K562 (cell line): ENCODE results near the gene CBX3. TPM values are rescaled to one million over a fixed set of nuclear protein-coding genes. Genes with fewer than 3 reads are reported as not detected.

ENCODE experiments used
- ARHGAP35 ChIP-seq: fragments of 450-650 bp; IDR thresholded peaks from 2 replicates; pipeline ENCODE4 v1.6.1; 2018; ENCODE audit not compliant: partially characterized antibody
- C11orf30 ChIP-seq: fragments of 450-650 bp; IDR thresholded peaks from 2 replicates; pipeline ENCODE4 v1.6.1; 2016; ENCODE audit warnings: low read depth, mild to moderate bottlenecking
- CBFA2T3 ChIP-seq: fragments of 450-650 bp; IDR thresholded peaks from 2 replicates; pipeline ENCODE4 v1.6.1; 2017
- FOSL1 ChIP-seq: fragments of 200-800 bp; sonication (Bioruptor generic); conservative IDR thresholded peaks from 2 replicates; pipeline ENCODE4 v1.6.1; 2016; ENCODE audit warnings: missing genetic modification characterization, missing compliant biosample characterization
- FOXK2 ChIP-seq, 2 experiments: fragments of 450-650 bp; IDR thresholded peaks in 1 of 2; conservative IDR thresholded peaks in 1 of 2; 2 replicates each; pipeline ENCODE4 v1.6.1; 2016; ENCODE audit warnings: low read depth in 2 of 2, mild to moderate bottlenecking in 1 of 2
- MTA3 ChIP-seq: fragments of 450-650 bp; formaldehyde crosslinking; IDR thresholded peaks from 2 replicates; pipeline ENCODE4 v1.6.1; 2017; ENCODE audit warnings: mild to moderate bottlenecking, borderline replicate concordance
- NFATC3 ChIP-seq: fragments of 450-650 bp; IDR thresholded peaks from 2 replicates; pipeline ENCODE4 v1.6.1; 2017; ENCODE audit warnings: mild to moderate bottlenecking
- RBM15 ChIP-seq: fragments of 200-400 bp; formaldehyde crosslinking; IDR thresholded peaks from 2 replicates; pipeline ENCODE4 v1.6.1; 2018; ENCODE audit warnings: mild to moderate bottlenecking, low read length, moderate library complexity; ENCODE audit not compliant: insufficient read depth
- RCOR1 ChIP-seq, 2 experiments: IDR thresholded peaks; 2 replicates each; pipeline ENCODE4 v1.6.1; 2012; ENCODE audit warnings: low read depth in 2 of 2, low read length in 2 of 2, borderline replicate concordance in 1 of 2, improper control_type of control experiment in 1 of 2
- SMARCC2 ChIP-seq: fragments of 450-650 bp; IDR thresholded peaks from 2 replicates; pipeline ENCODE4 v1.6.1; 2017; ENCODE audit warnings: antibody characterized with exemption, moderate library complexity, mild to moderate bottlenecking, low read depth
- SRSF7 ChIP-seq: fragments of 200-400 bp; formaldehyde crosslinking; optimal IDR thresholded peaks from 2 replicates; pipeline ENCODE3; 2017; ENCODE audit warnings: mild to moderate bottlenecking, low read depth, low read length
- STAT6 ChIP-seq: sonication (generic); formaldehyde crosslinking; IDR thresholded peaks from 2 replicates; pipeline ENCODE4 v1.8.1; 2023; ENCODE audit warnings: mild to moderate bottlenecking, missing genetic modification reagents
- XRCC4 ChIP-seq: IDR thresholded peaks from one replicate; pipeline ENCODE4 v1.6.1; 2011; ENCODE audit not compliant: insufficient read depth, insufficient read length; ENCODE audit errors: extremely low read depth
- ZFPM2 ChIP-seq: fragments of 250-450 bp; sonication (Bioruptor Pico); IDR thresholded peaks from 2 replicates; pipeline ENCODE4 v1.5.1; 2022; ENCODE audit warnings: mild to moderate bottlenecking
- ZNF639 ChIP-seq, 2 experiments: fragments of 200-800 bp in 1 of 2; sonication (Bioruptor generic) in 1 of 2; sonication (generic) in 1 of 2; formaldehyde crosslinking in 1 of 2; IDR thresholded peaks in 1 of 2; conservative IDR thresholded peaks in 1 of 2; 2 replicates each; pipeline versions ENCODE4 v1.5.0 to v1.6.1; 2016 to 2020; ENCODE audit warnings: missing compliant biosample characterization in 1 of 2, missing genetic modification characterization in 1 of 2, missing genetic modification reagents in 1 of 2
- polyA plus RNA-seq, 8 experiments: library from polyadenylated mRNA; depleted of rRNA in 4 of 8; stranded (reverse) in 5 of 8; unstranded in 3 of 8; fragments of >200 nt; fragmentation: Nextera tagmentation in 2 of 8; fragmentation: Illumina TruSeq in 1 of 8; extraction: Ambion mirVana in 2 of 8; extraction: Trizol in 1 of 8; gene quantifications; 2 replicates each; pipeline versions ENCODE4 v1.2.1 to v1.2.3, GENCODE V29; 2011 to 2014; ENCODE audit warnings: inconsistent platforms in 1 of 8, missing spikeins in 1 of 8
- total RNA-seq, 7 experiments: library from RNA; depleted of rRNA in 6 of 7; stranded (reverse); fragments of >200 nt in 6 of 7; fragmentation: Illumina TruSeq in 2 of 7; extraction: Trizol in 2 of 7; gene quantifications; 2 replicates each; pipeline versions ENCODE4 v1.2.1 to v1.2.3, GENCODE V29; 2011 to 2021; ENCODE audit warnings: low replicate concordance in 1 of 7
- TF ChIP-seq, protein P1 (sequence below): fragments of 450-650 bp; IDR thresholded peaks from 2 replicates; pipeline ENCODE4 v1.6.1; 2017; ENCODE audit warnings: antibody characterized with exemption, mild to moderate bottlenecking
- TF ChIP-seq, protein P2 (sequence below): fragments of 450-650 bp; formaldehyde crosslinking; conservative IDR thresholded peaks from 2 replicates; pipeline ENCODE4 v1.4.0; 2022; ENCODE audit warnings: mild to moderate bottlenecking, missing genetic modification characterization

Gene CBX3
- total and polyA plus RNA-seq, 9 of the 15 experiments (the other 6 are each of a cell fraction or from before 2014, with no cell fraction given) = 198 to 413 (median 328) TPM

GRCh38 chr7:26186364-26187311 is 14.9 kb upstream of the CBX3 start (continued):
- TF ChIP-seq, protein P1, sequence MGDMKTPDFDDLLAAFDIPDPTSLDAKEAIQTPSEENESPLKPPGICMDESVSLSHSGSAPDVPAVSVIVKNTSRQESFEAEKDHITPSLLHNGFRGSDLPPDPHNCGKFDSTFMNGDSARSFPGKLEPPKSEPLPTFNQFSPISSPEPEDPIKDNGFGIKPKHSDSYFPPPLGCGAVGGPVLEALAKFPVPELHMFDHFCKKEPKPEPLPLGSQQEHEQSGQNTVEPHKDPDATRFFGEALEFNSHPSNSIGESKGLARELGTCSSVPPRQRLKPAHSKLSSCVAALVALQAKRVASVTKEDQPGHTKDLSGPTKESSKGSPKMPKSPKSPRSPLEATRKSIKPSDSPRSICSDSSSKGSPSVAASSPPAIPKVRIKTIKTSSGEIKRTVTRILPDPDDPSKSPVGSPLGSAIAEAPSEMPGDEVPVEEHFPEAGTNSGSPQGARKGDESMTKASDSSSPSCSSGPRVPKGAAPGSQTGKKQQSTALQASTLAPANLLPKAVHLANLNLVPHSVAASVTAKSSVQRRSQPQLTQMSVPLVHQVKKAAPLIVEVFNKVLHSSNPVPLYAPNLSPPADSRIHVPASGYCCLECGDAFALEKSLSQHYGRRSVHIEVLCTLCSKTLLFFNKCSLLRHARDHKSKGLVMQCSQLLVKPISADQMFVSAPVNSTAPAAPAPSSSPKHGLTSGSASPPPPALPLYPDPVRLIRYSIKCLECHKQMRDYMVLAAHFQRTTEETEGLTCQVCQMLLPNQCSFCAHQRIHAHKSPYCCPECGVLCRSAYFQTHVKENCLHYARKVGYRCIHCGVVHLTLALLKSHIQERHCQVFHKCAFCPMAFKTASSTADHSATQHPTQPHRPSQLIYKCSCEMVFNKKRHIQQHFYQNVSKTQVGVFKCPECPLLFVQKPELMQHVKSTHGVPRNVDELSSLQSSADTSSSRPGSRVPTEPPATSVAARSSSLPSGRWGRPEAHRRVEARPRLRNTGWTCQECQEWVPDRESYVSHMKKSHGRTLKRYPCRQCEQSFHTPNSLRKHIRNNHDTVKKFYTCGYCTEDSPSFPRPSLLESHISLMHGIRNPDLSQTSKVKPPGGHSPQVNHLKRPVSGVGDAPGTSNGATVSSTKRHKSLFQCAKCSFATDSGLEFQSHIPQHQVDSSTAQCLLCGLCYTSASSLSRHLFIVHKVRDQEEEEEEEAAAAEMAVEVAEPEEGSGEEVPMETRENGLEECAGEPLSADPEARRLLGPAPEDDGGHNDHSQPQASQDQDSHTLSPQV = no peak
- no peak for TF ChIP-seq MTA3
- TF ChIP-seq CBFA2T3 = no peak
- TF ChIP-seq SMARCC2 = 0 out of 2 replicates have a peak, but pooled peaks have one; percentile 15
- TF ChIP-seq, protein P2, sequence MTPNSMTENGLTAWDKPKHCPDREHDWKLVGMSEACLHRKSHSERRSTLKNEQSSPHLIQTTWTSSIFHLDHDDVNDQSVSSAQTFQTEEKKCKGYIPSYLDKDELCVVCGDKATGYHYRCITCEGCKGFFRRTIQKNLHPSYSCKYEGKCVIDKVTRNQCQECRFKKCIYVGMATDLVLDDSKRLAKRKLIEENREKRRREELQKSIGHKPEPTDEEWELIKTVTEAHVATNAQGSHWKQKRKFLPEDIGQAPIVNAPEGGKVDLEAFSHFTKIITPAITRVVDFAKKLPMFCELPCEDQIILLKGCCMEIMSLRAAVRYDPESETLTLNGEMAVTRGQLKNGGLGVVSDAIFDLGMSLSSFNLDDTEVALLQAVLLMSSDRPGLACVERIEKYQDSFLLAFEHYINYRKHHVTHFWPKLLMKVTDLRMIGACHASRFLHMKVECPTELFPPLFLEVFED = peak; percentile 81; the same call in 1 of the 2 replicates
- TF ChIP-seq FOXK2 (conservative IDR thresholded peaks at IDR 0.05 in 1 of 2, IDR thresholded peaks at IDR 0.05 in 1 of 2; ENCODE audit: low read depth in 2 of 2) = no peak
- no peak for TF ChIP-seq NFATC3
- TF ChIP-seq XRCC4 = no peak
- TF ChIP-seq C11orf30 = no peak
- TF ChIP-seq FOSL1 = peak; percentile 29; the same call in 1 of the 2 replicates
- no peak for TF ChIP-seq ARHGAP35
- TF ChIP-seq ZNF639 (CRISPR knock-in tag; conservative IDR thresholded peaks at IDR 0.05 in 1 of 2, IDR thresholded peaks at IDR 0.05 in 1 of 2) = 0 out of 4 replicates have a peak, but pooled peaks of 1 of the 2 experiments have one; percentile 40
- TF ChIP-seq SRSF7 = no peak
- no peak for TF ChIP-seq STAT6
- no peak for TF ChIP-seq RCOR1 (IDR thresholded peaks at IDR 0.05; ENCODE audit: borderline replicate concordance in 1 of 2, low read depth in 2 of 2, low read length in 2 of 2)
- TF ChIP-seq ZFPM2 (CRISPR knock-in tag) = no peak
- no peak for TF ChIP-seq RBM15
